ENCODE data around the gene PLCD3.

DNA sequence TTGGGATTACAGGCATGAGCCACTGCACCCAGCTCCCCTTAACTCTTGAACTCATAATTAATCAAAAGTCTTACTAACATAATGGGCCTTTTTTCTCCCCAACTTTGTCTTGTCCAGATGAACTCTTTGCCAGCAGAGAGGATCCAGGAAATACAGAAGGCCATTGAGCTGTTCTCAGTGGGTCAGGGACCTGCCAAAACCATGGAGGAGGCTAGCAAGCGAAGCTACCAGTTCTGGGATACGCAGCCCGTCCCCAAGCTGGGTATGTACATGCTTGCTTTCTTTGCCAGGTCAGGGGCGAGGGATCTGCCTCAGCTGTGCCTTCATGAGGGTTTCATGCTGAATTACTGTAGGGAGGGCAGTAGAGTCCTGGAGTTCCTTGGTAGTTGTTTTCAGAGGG lies 45.9 kb downstream of the PLCD3 start:
- TF ChIP-seq, protein P1, sequence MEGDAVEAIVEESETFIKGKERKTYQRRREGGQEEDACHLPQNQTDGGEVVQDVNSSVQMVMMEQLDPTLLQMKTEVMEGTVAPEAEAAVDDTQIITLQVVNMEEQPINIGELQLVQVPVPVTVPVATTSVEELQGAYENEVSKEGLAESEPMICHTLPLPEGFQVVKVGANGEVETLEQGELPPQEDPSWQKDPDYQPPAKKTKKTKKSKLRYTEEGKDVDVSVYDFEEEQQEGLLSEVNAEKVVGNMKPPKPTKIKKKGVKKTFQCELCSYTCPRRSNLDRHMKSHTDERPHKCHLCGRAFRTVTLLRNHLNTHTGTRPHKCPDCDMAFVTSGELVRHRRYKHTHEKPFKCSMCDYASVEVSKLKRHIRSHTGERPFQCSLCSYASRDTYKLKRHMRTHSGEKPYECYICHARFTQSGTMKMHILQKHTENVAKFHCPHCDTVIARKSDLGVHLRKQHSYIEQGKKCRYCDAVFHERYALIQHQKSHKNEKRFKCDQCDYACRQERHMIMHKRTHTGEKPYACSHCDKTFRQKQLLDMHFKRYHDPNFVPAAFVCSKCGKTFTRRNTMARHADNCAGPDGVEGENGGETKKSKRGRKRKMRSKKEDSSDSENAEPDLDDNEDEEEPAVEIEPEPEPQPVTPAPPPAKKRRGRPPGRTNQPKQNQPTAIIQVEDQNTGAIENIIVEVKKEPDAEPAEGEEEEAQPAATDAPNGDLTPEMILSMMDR (conservative IDR thresholded peaks at IDR 0.05; ENCODE audit: low read length) = no peak
- no peak for TF ChIP-seq EZH2phosphoT487 (IDR thresholded peaks at IDR 0.05; ENCODE audit: borderline replicate concordance, low read depth, low read length)
